Stimulated activated CD8-positive, alpha-beta memory T cell treated with anti-CD3 and anti-CD28 coated beads, Interleukin-7, amount 100 ng/mL, for 24 hours (primary cell): ENCODE measurements around the gene IFNGR1.
"Not testable (repeated sequence)": the region's sequence is repeated elsewhere in the genome, so short reads cannot be mapped to it uniquely, and the experiment has no call there.

ENCODE experiments used
- DNase-seq: peaks from one replicate; pipeline ENCODE4 v3.0.0-alpha.2; 2020; ENCODE audit warnings: low read depth

The IFNGR1 gene

GRCh38 chr6:137218917-137219663, at the start of gene IFNGR1:
IFNGR1 (minus strand) TSS chr6:137219385; CDS start chr6:137219327, 58 bp downstream.
- DNase-seq = peak; percentile 93

GRCh38 chr6:137268911-137269310, 49.7 kb upstream of the IFNGR1 start:
- no peak for DNase-seq

GRCh38 chr6:137266309-137266586, 47.1 kb upstream of the IFNGR1 start:
- DNase-seq = no peak

GRCh38 chr6:137265561-137266308, 46.5 kb upstream of the IFNGR1 start:
- no peak for DNase-seq

- DNase-seq = no peak
Observed at GRCh38 chr6:137264311-137265075, 45.3 kb upstream of the IFNGR1 start.

- DNase-seq = no peak
Observed at GRCh38 chr6:137261761-137262160, 42.6 kb upstream of the IFNGR1 start.

GRCh38 chr6:137261361-137261760, 42.2 kb upstream of the IFNGR1 start:
- DNase-seq = no peak

- DNase-seq = no peak
Observed at GRCh38 chr6:137260217-137260616, 41.0 kb upstream of the IFNGR1 start.

GRCh38 chr6:137259349-137259748, 40.2 kb upstream of the IFNGR1 start:
- DNase-seq = no peak

- DNase-seq = no peak
Observed at GRCh38 chr6:137258170-137258569, 39.0 kb upstream of the IFNGR1 start.

- no peak for DNase-seq
Observed at GRCh38 chr6:137256350-137257103, 37.3 kb upstream of the IFNGR1 start.

- no peak for DNase-seq
Observed at GRCh38 chr6:137254966-137255365, 35.8 kb upstream of the IFNGR1 start.

- not testable (repeated sequence) for DNase-seq
Observed at GRCh38 chr6:137254430-137254829, 35.2 kb upstream of the IFNGR1 start.

- no peak for DNase-seq
Observed at GRCh38 chr6:137248702-137249101, 29.5 kb upstream of the IFNGR1 start.

- no peak for DNase-seq
Observed at GRCh38 chr6:137247724-137248123, 28.5 kb upstream of the IFNGR1 start.

GRCh38 chr6:137246791-137247202, 27.6 kb upstream of the IFNGR1 start:
- DNase-seq = no peak

GRCh38 chr6:137246164-137246563, 27.0 kb upstream of the IFNGR1 start:
- DNase-seq = no peak

- no peak for DNase-seq
Observed at GRCh38 chr6:137241481-137242038, 22.4 kb upstream of the IFNGR1 start.

GRCh38 chr6:137240168-137240567, 21.0 kb upstream of the IFNGR1 start:
- no peak for DNase-seq

- no peak for DNase-seq
Observed at GRCh38 chr6:137237413-137238170, 18.4 kb upstream of the IFNGR1 start.
